Chondrocyte (in vitro differentiated cells): Measurements from ENCODE around the gene C19orf38. TPM values are rescaled to one million over a fixed set of nuclear protein-coding genes. Genes with fewer than 3 reads are reported as not detected.

Experiments
- DNase-seq: peaks from one replicate; pipeline ENCODE4 v3.0.0; 2021; ENCODE audit warnings: mixed read lengths, low spot score
- H3K27ac Mint-ChIP-seq: one replicate; pipeline ENCODE4 v1.8.0; 2021; ENCODE audit warnings: mild to moderate bottlenecking, moderate library complexity, mixed read lengths; ENCODE audit not compliant: unreplicated experiment
- H3K27me3 Mint-ChIP-seq: 2 replicates; pipeline ENCODE4 v1.8.0; 2021; ENCODE audit warnings: low read depth, mixed read lengths
- H3K36me3 Mint-ChIP-seq: 2 replicates; pipeline ENCODE4 v1.8.0; 2021; ENCODE audit warnings: low read depth, mixed read lengths
- H3K4me1 Mint-ChIP-seq: 2 replicates; pipeline ENCODE4 v1.8.0; 2021; ENCODE audit warnings: low read depth, mild to moderate bottlenecking, mixed read lengths
- H3K4me3 Mint-ChIP-seq: one replicate; pipeline ENCODE4 v1.8.0; 2021; ENCODE audit warnings: mild to moderate bottlenecking, moderate library complexity, mixed read lengths; ENCODE audit not compliant: unreplicated experiment
- H3K9me3 Mint-ChIP-seq: 2 replicates; pipeline ENCODE4 v1.8.0; 2021; ENCODE audit warnings: low read depth, mixed read lengths
- CTCF ChIP-seq: fragments of 200-600 bp; sonication (generic); IDR thresholded peaks from 2 replicates; pipeline ENCODE4 v1.5.0; 2021; ENCODE audit warnings: antibody characterized with exemption, mild to moderate bottlenecking, moderate library complexity
- total RNA-seq: library from RNA; stranded (reverse); gene quantifications from 3 replicates; pipeline ENCODE4 v1.2.1, GENCODE V29; 2021

C19orf38 gene
- total RNA-seq, 1 donor from 2014 or later = 0.30 TPM

DNA sequence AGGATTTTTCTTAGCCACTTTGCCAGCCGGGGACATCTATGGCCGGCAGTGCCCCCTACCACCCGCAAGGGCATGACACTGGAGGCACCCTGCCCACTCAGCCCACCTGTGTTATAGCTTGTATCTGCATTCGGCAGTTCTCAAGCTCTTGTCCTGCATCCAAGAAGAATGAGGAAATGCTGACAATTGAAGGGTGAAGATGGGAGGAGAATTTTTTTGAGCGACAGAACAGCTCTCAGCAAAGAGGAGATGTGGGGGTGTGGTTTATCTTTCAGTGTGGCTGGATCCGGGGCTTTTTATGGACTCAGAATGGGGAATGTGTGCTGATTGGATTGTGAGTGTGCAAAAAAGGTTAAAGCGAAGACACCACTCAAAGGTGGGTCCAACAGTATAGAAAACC is 5.4 kb upstream of the C19orf38 start:
- H3K4me3 Mint-ChIP-seq = no peak overlapping the region
- H3K27me3 Mint-ChIP-seq = no peaks in the 10 kb centered on the region
- peaks cover 4% of the 10 kb centered on the region for H3K36me3 Mint-ChIP-seq
- TF ChIP-seq CTCF = no peak
- H3K4me1 Mint-ChIP-seq = no peaks in the 10 kb centered on the region
- DNase-seq = no peak
- peaks cover 15% of the 10 kb centered on the region for H3K9me3 Mint-ChIP-seq
- no peak overlapping the region for H3K27ac Mint-ChIP-seq

GRCh38 chr19:10846500-10847202 is 1.6 kb upstream of the C19orf38 start:
- no peak for DNase-seq
- no peak overlapping the region for H3K4me3 Mint-ChIP-seq
- no peaks in the 10 kb centered on the region for H3K4me1 Mint-ChIP-seq
- TF ChIP-seq CTCF = no peak
- peaks cover 4% of the 10 kb centered on the region for H3K36me3 Mint-ChIP-seq
- no peak overlapping the region for H3K27ac Mint-ChIP-seq
- peaks cover 12% of the 10 kb centered on the region for H3K9me3 Mint-ChIP-seq
- H3K27me3 Mint-ChIP-seq = no peaks in the 10 kb centered on the region

- Mint-ChIP-seq H3K4me3 (no peak overlapping the region), H3K27ac (no peak overlapping the region), H3K27me3 (no peaks in the 10 kb centered on the region), H3K9me3 (peaks cover 8% of the 10 kb centered on the region), H3K4me1 (peaks cover 4% of the 10 kb centered on the region), H3K36me3 (peaks cover 4% of the 10 kb centered on the region)
- TF ChIP-seq CTCF = no peak
- DNase-seq = no peak
These were observed 2.4 kb downstream of the C19orf38 start for GRCh38 chr19:10850631-10851030.

- no peak for DNase-seq
- no peaks in the 10 kb centered on the region for H3K9me3 Mint-ChIP-seq
- no peak for TF ChIP-seq CTCF
- H3K27ac Mint-ChIP-seq = peak overlapping the region; percentile 39
- H3K27me3 Mint-ChIP-seq = no peaks in the 10 kb centered on the region
- H3K36me3 Mint-ChIP-seq = no peaks in the 10 kb centered on the region
- no peak overlapping the region for H3K4me3 Mint-ChIP-seq
- H3K4me1 Mint-ChIP-seq = peaks cover 4% of the 10 kb centered on the region
These were observed 4.0 kb downstream of the C19orf38 start for GRCh38 chr19:10852098-10852800.

GRCh38 chr19:10852941-10853340 is 4.7 kb downstream of the C19orf38 start:
- no peaks in the 10 kb centered on the region for H3K36me3 Mint-ChIP-seq
- H3K27me3 Mint-ChIP-seq = no peaks in the 10 kb centered on the region
- no peak for DNase-seq
- no peak overlapping the region for H3K27ac Mint-ChIP-seq
- no peak for TF ChIP-seq CTCF
- peaks cover 4% of the 10 kb centered on the region for H3K4me1 Mint-ChIP-seq
- H3K4me3 Mint-ChIP-seq = no peak overlapping the region
- H3K9me3 Mint-ChIP-seq = no peaks in the 10 kb centered on the region
